Loucy (cell line): ENCODE data around the gene SLC7A9.

Experiments used
- EZH2phosphoT487 ChIP-seq: fragments of 200-600 bp; IDR thresholded peaks from 2 replicates; pipeline ENCODE4 v1.6.1; 2018; ENCODE audit warnings: antibody characterized with exemption, mild to moderate bottlenecking, moderate library complexity, borderline replicate concordance
- TF ChIP-seq, protein P1 (sequence below): fragments of 200-600 bp; sonication (generic); conservative IDR thresholded peaks from 2 replicates; pipeline ENCODE4 v1.5.1; 2014; ENCODE audit warnings: mild to moderate bottlenecking, antibody characterized with exemption, low read length

DNA sequence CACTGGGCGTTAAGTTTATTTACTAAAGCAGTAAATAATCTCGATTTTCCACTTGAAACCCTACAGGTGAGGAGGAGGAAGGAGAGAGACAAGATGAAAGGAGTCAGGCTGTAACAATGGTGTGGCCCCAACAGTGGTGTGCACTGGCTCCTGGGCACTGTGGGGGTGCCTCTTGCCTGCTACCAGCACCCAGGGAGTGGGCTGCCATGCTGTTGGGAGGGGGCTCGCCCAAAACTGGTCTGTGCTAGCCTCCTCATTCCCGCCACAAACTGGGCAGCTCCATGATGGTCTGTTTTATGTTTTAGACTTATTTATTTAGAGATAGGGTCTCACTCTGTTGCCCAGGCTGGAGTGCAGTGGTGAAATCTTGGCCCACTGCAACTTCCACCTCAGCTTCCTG lies 49.8 kb upstream of the SLC7A9 start:
- TF ChIP-seq, protein P1, sequence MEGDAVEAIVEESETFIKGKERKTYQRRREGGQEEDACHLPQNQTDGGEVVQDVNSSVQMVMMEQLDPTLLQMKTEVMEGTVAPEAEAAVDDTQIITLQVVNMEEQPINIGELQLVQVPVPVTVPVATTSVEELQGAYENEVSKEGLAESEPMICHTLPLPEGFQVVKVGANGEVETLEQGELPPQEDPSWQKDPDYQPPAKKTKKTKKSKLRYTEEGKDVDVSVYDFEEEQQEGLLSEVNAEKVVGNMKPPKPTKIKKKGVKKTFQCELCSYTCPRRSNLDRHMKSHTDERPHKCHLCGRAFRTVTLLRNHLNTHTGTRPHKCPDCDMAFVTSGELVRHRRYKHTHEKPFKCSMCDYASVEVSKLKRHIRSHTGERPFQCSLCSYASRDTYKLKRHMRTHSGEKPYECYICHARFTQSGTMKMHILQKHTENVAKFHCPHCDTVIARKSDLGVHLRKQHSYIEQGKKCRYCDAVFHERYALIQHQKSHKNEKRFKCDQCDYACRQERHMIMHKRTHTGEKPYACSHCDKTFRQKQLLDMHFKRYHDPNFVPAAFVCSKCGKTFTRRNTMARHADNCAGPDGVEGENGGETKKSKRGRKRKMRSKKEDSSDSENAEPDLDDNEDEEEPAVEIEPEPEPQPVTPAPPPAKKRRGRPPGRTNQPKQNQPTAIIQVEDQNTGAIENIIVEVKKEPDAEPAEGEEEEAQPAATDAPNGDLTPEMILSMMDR: no peak
- TF ChIP-seq EZH2phosphoT487: no peak
